Right lobe of liver (tissue), 4 donors: ENCODE measurements around the gene HEATR3.

Source experiments
- CTCF ChIP-seq, 4 donors: fragments of 200-600 bp in 3 of 4; fragments of 450-650 bp in 1 of 4; IDR thresholded peaks; one replicate each; pipeline versions ENCODE4 v1.5.1 to v1.8.0; 2016 to 2022; ENCODE audit warnings: antibody characterized with exemption in 4 of 4, mild to moderate bottlenecking in 2 of 4
- POLR2A ChIP-seq: fragments of 450-650 bp; IDR thresholded peaks from one replicate; pipeline ENCODE4 v1.6.1; 2017; ENCODE audit warnings: antibody characterized with exemption, mild to moderate bottlenecking
- donor health status: DM: no; HTN: no; CAD: no.
- donor health status: DM: no; HTN: no; CAD: no.
- donor health status: DM: no; HTN: yes; CAD: no.

GRCh38 chr16:50038756-50039529, 26.8 kb upstream of the HEATR3 start:
- TF ChIP-seq CTCF (IDR thresholded peaks at IDR 0.05) (no peak), POLR2A (no peak)
